ENCODE results near the gene RCCD1. TPM values are rescaled to one million over a fixed set of nuclear protein-coding genes. Genes with fewer than 3 reads are reported as not detected.

RCCD1 gene
- total and polyA plus RNA-seq, 4 donors: 4.4 to 11.5 (median 6.7) TPM

- H3K27me3 ChIP-seq (ENCODE audit: control insufficient read depth in 3 of 3, insufficient read depth in 3 of 3, low read length in 2 of 3): no peaks in the 10 kb centered on the region
- 39 to 53% methylated on average over 6 of the region's 6 CpGs for WGBS, 2 donors
- peaks cover 0 to 5% (median 0%) of the 10 kb centered on the region in 4 donors for H3K36me3 ChIP-seq (ENCODE audit: control insufficient read depth in 4 of 4, insufficient read depth in 4 of 4, low read length in 4 of 4)
- DNase-seq: peak in 1 of 3 donors; percentile 7
- no peak for ATAC-seq (ENCODE audit: insufficient read depth, low FRiP score)
- TF ChIP-seq, protein P1, sequence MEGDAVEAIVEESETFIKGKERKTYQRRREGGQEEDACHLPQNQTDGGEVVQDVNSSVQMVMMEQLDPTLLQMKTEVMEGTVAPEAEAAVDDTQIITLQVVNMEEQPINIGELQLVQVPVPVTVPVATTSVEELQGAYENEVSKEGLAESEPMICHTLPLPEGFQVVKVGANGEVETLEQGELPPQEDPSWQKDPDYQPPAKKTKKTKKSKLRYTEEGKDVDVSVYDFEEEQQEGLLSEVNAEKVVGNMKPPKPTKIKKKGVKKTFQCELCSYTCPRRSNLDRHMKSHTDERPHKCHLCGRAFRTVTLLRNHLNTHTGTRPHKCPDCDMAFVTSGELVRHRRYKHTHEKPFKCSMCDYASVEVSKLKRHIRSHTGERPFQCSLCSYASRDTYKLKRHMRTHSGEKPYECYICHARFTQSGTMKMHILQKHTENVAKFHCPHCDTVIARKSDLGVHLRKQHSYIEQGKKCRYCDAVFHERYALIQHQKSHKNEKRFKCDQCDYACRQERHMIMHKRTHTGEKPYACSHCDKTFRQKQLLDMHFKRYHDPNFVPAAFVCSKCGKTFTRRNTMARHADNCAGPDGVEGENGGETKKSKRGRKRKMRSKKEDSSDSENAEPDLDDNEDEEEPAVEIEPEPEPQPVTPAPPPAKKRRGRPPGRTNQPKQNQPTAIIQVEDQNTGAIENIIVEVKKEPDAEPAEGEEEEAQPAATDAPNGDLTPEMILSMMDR (IDR thresholded peaks at IDR 0.05; ENCODE audit: control extremely low read depth, extremely low read depth): no peak
- peak overlapping the region in 1 of 2 donors; percentile 38 for H3K9ac ChIP-seq (ENCODE audit: insufficient read depth in 1 of 2, low read length in 2 of 2)
- no peak overlapping the region for H3K4me3 ChIP-seq
- peaks cover 0 to 9% (median 3%) of the 10 kb centered on the region in 5 donors for H3K4me1 ChIP-seq (ENCODE audit: control insufficient read depth in 5 of 5, insufficient read depth in 5 of 5, low read length in 5 of 5)
- H3K9me3 ChIP-seq (ENCODE audit: control insufficient read depth in 4 of 4, insufficient read depth in 3 of 4, low read length in 3 of 4): no peaks in the 10 kb centered on the region
- no peak overlapping the region for H3K27ac ChIP-seq (ENCODE audit: low read depth in 1 of 2, low read length in 1 of 2)
Measured at GRCh38 chr15:90988296-90988695, 33.6 kb downstream of the RCCD1 start.

DNA sequence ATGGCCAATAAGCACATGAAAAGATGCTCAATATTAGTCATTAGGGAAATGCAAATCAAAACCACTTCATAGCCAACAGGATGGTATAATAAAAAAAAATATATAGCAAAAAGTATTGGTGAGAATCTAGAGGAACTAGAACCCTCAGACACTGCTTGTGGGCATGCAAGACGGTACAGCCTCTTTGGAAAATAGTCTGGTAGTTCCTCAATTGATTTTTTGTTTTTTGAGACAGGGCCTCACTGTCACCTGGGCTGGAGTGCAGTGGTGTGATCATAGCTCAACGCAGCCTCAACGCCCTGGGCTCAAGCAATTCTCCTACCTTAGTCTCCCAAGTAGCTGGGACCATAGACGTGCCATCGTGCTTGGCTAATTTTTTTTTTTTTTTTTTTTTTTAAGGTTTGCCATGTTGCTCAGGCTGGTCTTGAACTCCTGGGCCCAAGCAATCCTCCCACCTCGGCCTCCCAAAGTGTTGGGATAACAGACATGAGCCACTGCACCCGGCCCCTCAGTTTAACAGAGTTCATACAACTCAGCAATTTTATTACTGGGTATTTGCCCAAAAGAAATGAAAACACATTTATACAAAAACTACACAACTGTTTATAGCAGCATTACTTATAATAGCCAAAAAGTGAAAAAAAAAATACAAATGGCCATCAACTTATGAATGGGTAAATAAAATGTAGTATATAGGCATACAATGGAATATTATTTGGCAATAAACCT, 34.5 kb downstream of the RCCD1 start:
- no peaks in the 10 kb centered on the region for H3K27me3 ChIP-seq (ENCODE audit: control insufficient read depth in 3 of 3, insufficient read depth in 3 of 3, low read length in 2 of 3)
- WGBS, 2 donors: 84 to 89% methylated on average over 7 of the region's 7 CpGs
- H3K27ac ChIP-seq (ENCODE audit: low read depth in 1 of 2, low read length in 1 of 2): no peak overlapping the region
- peaks cover 0 to 4% (median 0%) of the 10 kb centered on the region in 4 donors for H3K36me3 ChIP-seq (ENCODE audit: control insufficient read depth in 4 of 4, insufficient read depth in 4 of 4, low read length in 4 of 4)
- H3K4me1 ChIP-seq (ENCODE audit: control insufficient read depth in 5 of 5, insufficient read depth in 5 of 5, low read length in 5 of 5): peaks cover 0 to 9% (median 3%) of the 10 kb centered on the region in 5 donors
- no peaks in the 10 kb centered on the region for H3K9me3 ChIP-seq (ENCODE audit: control insufficient read depth in 4 of 4, insufficient read depth in 3 of 4, low read length in 3 of 4)
- no peak overlapping the region for H3K4me3 ChIP-seq
- TF ChIP-seq, protein P1 (IDR thresholded peaks at IDR 0.05; ENCODE audit: control extremely low read depth, extremely low read depth): no peak
- no peak overlapping the region for H3K9ac ChIP-seq (ENCODE audit: insufficient read depth in 1 of 2, low read length in 2 of 2)
- DNase-seq (no peak), ATAC-seq (ENCODE audit: insufficient read depth, low FRiP score) (no peak)

DNA sequence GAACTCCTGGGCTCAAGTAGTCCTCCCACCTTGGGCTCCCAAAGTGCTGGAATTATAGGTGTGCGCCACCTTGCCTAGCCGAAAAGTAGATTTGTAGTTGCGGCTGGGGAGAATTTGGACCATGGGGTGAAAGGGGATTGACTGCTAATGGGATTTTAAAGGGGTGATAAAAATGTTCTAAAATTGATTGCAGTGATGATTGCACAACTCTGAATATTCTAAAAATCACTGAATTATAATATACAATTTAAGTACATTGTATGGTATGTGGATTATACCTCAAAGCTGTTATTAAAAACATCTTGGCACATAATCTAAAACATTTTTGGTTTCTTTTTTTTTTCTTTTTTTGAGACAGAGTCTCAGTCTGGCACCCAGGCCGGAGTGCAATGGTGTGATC, 35.8 kb downstream of the RCCD1 start:
- WGBS, 2 donors: 93 to 95% methylated on average over 4 of the region's 4 CpGs
- no peak for ATAC-seq (ENCODE audit: insufficient read depth, low FRiP score)

More for the DNA sequence above, 35.8 kb downstream of the RCCD1 start:
- TF ChIP-seq, protein P1 (IDR thresholded peaks at IDR 0.05; ENCODE audit: control extremely low read depth, extremely low read depth): no peak
- H3K4me1 ChIP-seq (ENCODE audit: control insufficient read depth in 5 of 5, insufficient read depth in 5 of 5, low read length in 5 of 5): peaks cover 0 to 13% (median 9%) of the 10 kb centered on the region in 5 donors
- H3K36me3 ChIP-seq (ENCODE audit: control insufficient read depth in 4 of 4, insufficient read depth in 4 of 4, low read length in 4 of 4): no peaks in the 10 kb centered on the region
- H3K27me3 ChIP-seq (ENCODE audit: control insufficient read depth in 3 of 3, insufficient read depth in 3 of 3, low read length in 2 of 3): no peaks in the 10 kb centered on the region
- H3K9ac ChIP-seq (ENCODE audit: insufficient read depth in 1 of 2, low read length in 2 of 2): no peak overlapping the region
- no peak overlapping the region for H3K4me3 ChIP-seq
- no peaks in the 10 kb centered on the region for H3K9me3 ChIP-seq (ENCODE audit: control insufficient read depth in 4 of 4, insufficient read depth in 3 of 4, low read length in 3 of 4)
- DNase-seq: peak in 2 of 3 donors; percentile 17 to 32
- H3K27ac ChIP-seq (ENCODE audit: low read depth in 1 of 2, low read length in 1 of 2): no peak overlapping the region

Data from lung (tissue), 12 donors.